HG03175 (cell line): ENCODE results near the gene KCNN1.
A peak's percentile ranks its signal among the peaks of the same experiment; 100 is the strongest.
"Not testable (repeated sequence)": the region's sequence is repeated elsewhere in the genome, so short reads cannot be mapped to it uniquely, and the experiment has no call there.

Experiments
- ATAC-seq: cut with Tn5 transposase; IDR thresholded peaks from one replicate; pipeline ENCODE4 v1.9.1; 2021; ENCODE audit warnings: mild to moderate bottlenecking, moderate library complexity; ENCODE audit not compliant: unreplicated experiment

KCNN1 gene

GRCh38 chr19:17999684-18000479 lies 33.0 kb downstream of the KCNN1 start:
- no peak for ATAC-seq

- no peak for ATAC-seq
These were observed 33.6 kb downstream of the KCNN1 start for GRCh38 chr19:18000480-18000914.

- ATAC-seq: peak; percentile 56
These were observed 34.2 kb downstream of the KCNN1 start for GRCh38 chr19:18000915-18001776.

- no peak for ATAC-seq
These were observed 35.0 kb downstream of the KCNN1 start for GRCh38 chr19:18001777-18002345.

GRCh38 chr19:18002347-18002850 lies 35.5 kb downstream of the KCNN1 start:
- ATAC-seq: no peak

GRCh38 chr19:18005750-18006149 lies 38.8 kb downstream of the KCNN1 start:
- not testable (repeated sequence) for ATAC-seq

- ATAC-seq: peak; percentile 61
These were observed 40.4 kb downstream of the KCNN1 start for GRCh38 chr19:18007044-18007916.

GRCh38 chr19:18007917-18008673 lies 41.2 kb downstream of the KCNN1 start, which contains the start of gene ARRDC2:
Gene ARRDC2 (plus strand): TSS chr19:18008170. CDS start chr19:18008311, 141 bp downstream.
- ATAC-seq: peak; percentile 68

- no peak for ATAC-seq
These were observed 41.9 kb downstream of the KCNN1 start for GRCh38 chr19:18008814-18009213.

- no peak for ATAC-seq
These were observed 42.6 kb downstream of the KCNN1 start for GRCh38 chr19:18009412-18010066.

GRCh38 chr19:18010149-18010548 lies 43.2 kb downstream of the KCNN1 start:
- no peak for ATAC-seq

- ATAC-seq: no peak
These were observed 46.6 kb downstream of the KCNN1 start for GRCh38 chr19:18013210-18014111.

- ATAC-seq: no peak
These were observed 47.3 kb downstream of the KCNN1 start for GRCh38 chr19:18014197-18014596.

GRCh38 chr19:18016209-18016910 lies 49.5 kb downstream of the KCNN1 start:
- ATAC-seq: no peak

GRCh38 chr19:18017275-18018083 lies 50.6 kb downstream of the KCNN1 start:
- ATAC-seq: no peak
